PFSK-1 (cell line): ENCODE measurements around the gene STK10.

ENCODE experiments used
- FOXP2 ChIP-seq: optimal IDR thresholded peaks from 2 replicates; pipeline ENCODE3; 2011; ENCODE audit warnings: borderline replicate concordance, control low read depth, inconsistent platforms; ENCODE audit not compliant: insufficient read depth; ENCODE audit errors: extremely low read length, extremely low read depth
- POLR2AphosphoS5 ChIP-seq: IDR thresholded peaks from 2 replicates; pipeline ENCODE4 v1.6.1; 2012; ENCODE audit warnings: low read depth, mild to moderate bottlenecking, control low read depth, low read length, moderate library complexity
- SIN3A ChIP-seq: IDR thresholded peaks from 2 replicates; pipeline ENCODE4 v1.6.1; 2012; ENCODE audit warnings: mild to moderate bottlenecking, low read length, moderate library complexity, borderline replicate concordance; ENCODE audit not compliant: insufficient read depth
- TAF1 ChIP-seq: IDR thresholded peaks from 2 replicates; pipeline ENCODE4 v1.6.1; 2012; ENCODE audit warnings: low read length, control low read depth, borderline replicate concordance; ENCODE audit not compliant: insufficient read depth
- TF ChIP-seq, protein P1 (sequence below), 2 experiments: IDR thresholded peaks; 2 replicates each; pipeline versions ENCODE4 v1.6.1 to v1.8.0; 2011 to 2012; ENCODE audit warnings: low read depth in 2 of 2, low read length in 2 of 2, control low read depth in 1 of 2, inconsistent platforms in 1 of 2, mild to moderate bottlenecking in 1 of 2, moderate library complexity in 1 of 2; ENCODE audit not compliant: insufficient read depth in 1 of 2

STK10 gene

GRCh38 chr5:172229904-172230303 is 41.9 kb upstream of the STK10 start:
- TF ChIP-seq FOXP2 (no peak), SIN3A (no peak), POLR2AphosphoS5 (no peak)
- TF ChIP-seq, protein P1, sequence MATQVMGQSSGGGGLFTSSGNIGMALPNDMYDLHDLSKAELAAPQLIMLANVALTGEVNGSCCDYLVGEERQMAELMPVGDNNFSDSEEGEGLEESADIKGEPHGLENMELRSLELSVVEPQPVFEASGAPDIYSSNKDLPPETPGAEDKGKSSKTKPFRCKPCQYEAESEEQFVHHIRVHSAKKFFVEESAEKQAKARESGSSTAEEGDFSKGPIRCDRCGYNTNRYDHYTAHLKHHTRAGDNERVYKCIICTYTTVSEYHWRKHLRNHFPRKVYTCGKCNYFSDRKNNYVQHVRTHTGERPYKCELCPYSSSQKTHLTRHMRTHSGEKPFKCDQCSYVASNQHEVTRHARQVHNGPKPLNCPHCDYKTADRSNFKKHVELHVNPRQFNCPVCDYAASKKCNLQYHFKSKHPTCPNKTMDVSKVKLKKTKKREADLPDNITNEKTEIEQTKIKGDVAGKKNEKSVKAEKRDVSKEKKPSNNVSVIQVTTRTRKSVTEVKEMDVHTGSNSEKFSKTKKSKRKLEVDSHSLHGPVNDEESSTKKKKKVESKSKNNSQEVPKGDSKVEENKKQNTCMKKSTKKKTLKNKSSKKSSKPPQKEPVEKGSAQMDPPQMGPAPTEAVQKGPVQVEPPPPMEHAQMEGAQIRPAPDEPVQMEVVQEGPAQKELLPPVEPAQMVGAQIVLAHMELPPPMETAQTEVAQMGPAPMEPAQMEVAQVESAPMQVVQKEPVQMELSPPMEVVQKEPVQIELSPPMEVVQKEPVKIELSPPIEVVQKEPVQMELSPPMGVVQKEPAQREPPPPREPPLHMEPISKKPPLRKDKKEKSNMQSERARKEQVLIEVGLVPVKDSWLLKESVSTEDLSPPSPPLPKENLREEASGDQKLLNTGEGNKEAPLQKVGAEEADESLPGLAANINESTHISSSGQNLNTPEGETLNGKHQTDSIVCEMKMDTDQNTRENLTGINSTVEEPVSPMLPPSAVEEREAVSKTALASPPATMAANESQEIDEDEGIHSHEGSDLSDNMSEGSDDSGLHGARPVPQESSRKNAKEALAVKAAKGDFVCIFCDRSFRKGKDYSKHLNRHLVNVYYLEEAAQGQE (IDR thresholded peaks at IDR 0.05; ENCODE audit: insufficient read depth in 1 of 2, low read depth in 2 of 2, low read length in 2 of 2): no peak

DNA sequence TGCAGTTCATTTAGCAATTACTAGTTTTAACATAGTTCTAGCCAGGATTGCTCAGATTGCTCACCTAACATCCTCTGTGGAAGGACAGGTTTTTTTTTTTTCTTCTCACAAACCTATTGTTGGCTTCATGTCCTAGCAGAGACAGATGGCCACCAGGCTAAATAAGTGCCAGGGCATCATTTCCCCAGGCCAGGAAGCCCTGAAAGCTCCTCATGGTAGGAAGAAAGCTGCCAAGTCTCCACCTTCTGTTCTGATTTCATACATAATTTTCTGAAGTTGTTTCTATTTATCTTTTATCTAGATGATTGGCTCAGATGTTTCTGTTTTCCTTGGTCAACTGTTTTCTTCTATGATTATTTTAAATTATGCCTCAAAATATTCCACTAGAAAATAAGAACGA is 37.0 kb upstream of the STK10 start:
- TF ChIP-seq SIN3A (no peak), FOXP2 (no peak), POLR2AphosphoS5 (no peak), TAF1 (no peak)
- TF ChIP-seq, protein P1 (IDR thresholded peaks at IDR 0.05; ENCODE audit: insufficient read depth in 1 of 2, low read depth in 2 of 2, low read length in 2 of 2): no peak

DNA sequence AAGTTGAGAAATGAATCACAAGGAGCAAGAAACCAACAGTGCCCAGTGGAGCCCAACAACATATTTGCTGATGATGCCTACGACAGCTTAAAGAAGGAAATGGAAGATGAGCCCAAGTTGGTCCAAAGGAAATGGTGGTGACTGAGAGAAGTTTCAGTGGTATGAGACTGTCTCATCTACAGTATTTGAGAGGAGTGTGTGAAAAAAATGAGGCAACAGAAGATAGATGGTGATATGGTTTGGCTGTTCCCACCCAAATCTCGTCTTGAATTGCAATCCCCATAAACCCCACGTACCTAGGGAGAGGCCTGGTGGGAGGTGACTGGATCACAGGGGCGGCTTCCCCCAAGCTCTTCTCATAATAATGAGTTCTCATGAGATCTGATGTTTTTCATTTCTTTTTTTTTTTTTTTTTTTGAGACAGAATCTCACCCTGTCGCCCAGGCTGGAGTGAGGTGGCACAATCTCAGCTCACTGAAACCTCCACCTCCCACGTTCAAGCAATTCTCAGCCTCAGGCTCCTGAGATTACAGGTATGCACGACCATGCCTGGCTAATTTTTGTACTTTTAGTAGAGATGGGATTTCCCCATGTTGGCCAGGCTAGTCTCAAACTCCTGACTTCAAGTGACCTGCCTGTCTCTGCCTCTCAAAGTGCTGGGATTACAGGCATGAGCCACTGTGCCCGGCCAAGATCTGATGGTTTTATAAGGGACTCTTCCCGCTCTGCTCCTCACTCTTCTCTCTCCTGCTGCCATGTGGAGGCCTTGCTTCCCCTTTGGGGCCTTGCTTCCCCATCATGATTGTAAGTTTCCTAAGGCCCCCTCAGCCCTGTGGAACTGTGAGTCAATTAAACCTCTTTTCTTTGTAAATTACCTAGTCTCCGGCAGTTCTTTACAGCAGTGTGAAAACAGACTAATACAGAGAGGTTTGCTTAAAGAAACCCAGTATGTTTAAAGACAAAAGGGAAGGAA is 36.2 kb upstream of the STK10 start:
- no peak for TF ChIP-seq TAF1
- TF ChIP-seq, protein P1 (IDR thresholded peaks at IDR 0.05; ENCODE audit: insufficient read depth in 1 of 2, low read depth in 2 of 2, low read length in 2 of 2): no peak
- no peak for TF ChIP-seq POLR2AphosphoS5
- TF ChIP-seq FOXP2: no peak
- TF ChIP-seq SIN3A: no peak

- TF ChIP-seq, protein P1 (IDR thresholded peaks at IDR 0.05; ENCODE audit: insufficient read depth in 1 of 2, low read depth in 2 of 2, low read length in 2 of 2): no peak
Measured at GRCh38 chr5:172219296-172219695, 31.3 kb upstream of the STK10 start.

- TF ChIP-seq, protein P1 (IDR thresholded peaks at IDR 0.05; ENCODE audit: insufficient read depth in 1 of 2, low read depth in 2 of 2, low read length in 2 of 2): no peak
- TF ChIP-seq SIN3A: no peak
- TF ChIP-seq TAF1: no peak
- no peak for TF ChIP-seq POLR2AphosphoS5
- no peak for TF ChIP-seq FOXP2
Measured at GRCh38 chr5:172216345-172216744, 28.3 kb upstream of the STK10 start.
